Measurements from ENCODE around the gene STAG1.

DNA sequence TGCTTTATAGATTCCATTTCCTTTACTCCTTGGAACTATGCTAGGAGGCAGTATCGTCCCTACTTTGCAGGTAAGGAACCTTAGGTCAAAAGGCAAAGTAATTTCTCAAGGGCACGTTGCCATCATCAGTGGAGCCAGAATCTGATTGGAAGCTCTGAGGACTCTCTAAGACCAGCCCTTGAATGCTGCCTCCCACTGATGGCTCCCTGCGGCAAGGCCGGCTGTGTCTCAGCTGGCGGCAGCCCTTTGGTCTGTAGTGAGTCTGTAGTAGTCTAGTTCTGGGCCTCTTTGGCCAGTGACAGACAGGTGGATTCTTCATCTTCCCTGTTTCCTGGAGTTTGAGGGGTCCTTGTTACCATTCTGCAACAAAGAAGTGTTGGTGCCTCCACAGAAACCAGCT is 425.9 kb downstream of the STAG1 start:
- TF ChIP-seq, protein P1, sequence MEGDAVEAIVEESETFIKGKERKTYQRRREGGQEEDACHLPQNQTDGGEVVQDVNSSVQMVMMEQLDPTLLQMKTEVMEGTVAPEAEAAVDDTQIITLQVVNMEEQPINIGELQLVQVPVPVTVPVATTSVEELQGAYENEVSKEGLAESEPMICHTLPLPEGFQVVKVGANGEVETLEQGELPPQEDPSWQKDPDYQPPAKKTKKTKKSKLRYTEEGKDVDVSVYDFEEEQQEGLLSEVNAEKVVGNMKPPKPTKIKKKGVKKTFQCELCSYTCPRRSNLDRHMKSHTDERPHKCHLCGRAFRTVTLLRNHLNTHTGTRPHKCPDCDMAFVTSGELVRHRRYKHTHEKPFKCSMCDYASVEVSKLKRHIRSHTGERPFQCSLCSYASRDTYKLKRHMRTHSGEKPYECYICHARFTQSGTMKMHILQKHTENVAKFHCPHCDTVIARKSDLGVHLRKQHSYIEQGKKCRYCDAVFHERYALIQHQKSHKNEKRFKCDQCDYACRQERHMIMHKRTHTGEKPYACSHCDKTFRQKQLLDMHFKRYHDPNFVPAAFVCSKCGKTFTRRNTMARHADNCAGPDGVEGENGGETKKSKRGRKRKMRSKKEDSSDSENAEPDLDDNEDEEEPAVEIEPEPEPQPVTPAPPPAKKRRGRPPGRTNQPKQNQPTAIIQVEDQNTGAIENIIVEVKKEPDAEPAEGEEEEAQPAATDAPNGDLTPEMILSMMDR (IDR thresholded peaks at IDR 0.05) = no peak
- TF ChIP-seq ZFX (IDR thresholded peaks at IDR 0.05; ENCODE audit: borderline replicate concordance) = no peak

All from 22Rv1 (cell line).